Neural progenitor cell (in vitro differentiated cells): Measurements from ENCODE around the gene ACVR1C. TPM values are rescaled to one million over a fixed set of nuclear protein-coding genes. Genes with fewer than 3 reads are reported as not detected.
A peak's percentile ranks its signal among the peaks of the same experiment; 100 is the strongest.

Experiments used
- DNase-seq: peaks from one replicate; pipeline ENCODE4 v3.0.0-alpha.2; 2016; ENCODE audit warnings: low spot score
- H2AFZ ChIP-seq: fragments of 200-600 bp; sonication (generic); replicated peaks from 2 replicates; pipeline ENCODE4 v1.6.1; 2016; ENCODE audit warnings: antibody characterized with exemption
- H3F3A ChIP-seq: fragments of 200-600 bp; sonication (generic); 2 replicates; pipeline ENCODE4 v1.6.1; 2016; ENCODE audit warnings: antibody characterized with exemption, low read depth
- H3K27ac ChIP-seq: fragments of 200-600 bp; sonication (generic); 2 replicates; pipeline ENCODE4 v1.5.1; 2016; ENCODE audit warnings: mild to moderate bottlenecking
- H3K27me3 ChIP-seq: fragments of 200-600 bp; sonication (generic); 2 replicates; pipeline ENCODE4 v1.6.1; 2016; ENCODE audit warnings: mild to moderate bottlenecking, moderate library complexity
- H3K36me3 ChIP-seq: fragments of 200-600 bp; sonication (generic); 2 replicates; pipeline ENCODE4 v1.5.1; 2016
- H3K4me1 ChIP-seq: fragments of 200-600 bp; sonication (generic); 2 replicates; pipeline ENCODE4 v1.6.1; 2016; ENCODE audit warnings: mixed run types
- H3K4me2 ChIP-seq: fragments of 200-600 bp; sonication (generic); 2 replicates; pipeline ENCODE4 v1.6.1; 2016
- H3K4me3 ChIP-seq: fragments of 200-600 bp; sonication (generic); 2 replicates; pipeline ENCODE4 v1.5.1; 2016
- H3K79me2 ChIP-seq: fragments of 200-600 bp; sonication (generic); 2 replicates; pipeline ENCODE4 v1.6.1; 2016; ENCODE audit warnings: low read depth
- H3K9ac ChIP-seq: fragments of 200-600 bp; sonication (generic); 2 replicates; pipeline ENCODE4 v1.6.1; 2016
- H3K9me3 ChIP-seq: fragments of 200-600 bp; sonication (generic); 2 replicates; pipeline ENCODE4 v1.5.1; 2016; ENCODE audit warnings: low read depth
- H4K20me1 ChIP-seq: fragments of 200-600 bp; sonication (generic); 2 replicates; pipeline ENCODE4 v1.6.1; 2016; ENCODE audit warnings: low read depth
- H3K27ac Mint-ChIP-seq: 3 replicates; pipeline ENCODE4 v1.8.0; 2021; ENCODE audit warnings: mixed read lengths
- H3K27me3 Mint-ChIP-seq: 2 replicates; pipeline ENCODE4 v1.8.0; 2022; ENCODE audit warnings: low read depth, mild to moderate bottlenecking, inconsistent platforms, moderate library complexity, mixed read lengths; ENCODE audit not compliant: insufficient read depth
- H3K36me3 Mint-ChIP-seq: 3 replicates; pipeline ENCODE4 v1.8.0; 2021; ENCODE audit warnings: mixed read lengths
- H3K4me1 Mint-ChIP-seq: 3 replicates; pipeline ENCODE4 v1.8.0; 2021; ENCODE audit warnings: mixed read lengths
- H3K4me3 Mint-ChIP-seq: 3 replicates; pipeline ENCODE4 v1.8.0; 2021; ENCODE audit warnings: mild to moderate bottlenecking, moderate library complexity, mixed read lengths
- H3K9me3 Mint-ChIP-seq: 3 replicates; pipeline ENCODE4 v1.8.0; 2020; ENCODE audit warnings: mixed read lengths
- CTCF ChIP-seq: fragments of 200-600 bp; sonication (generic); IDR thresholded peaks from 2 replicates; pipeline ENCODE4 v1.5.1; 2017; ENCODE audit warnings: antibody characterized with exemption, mild to moderate bottlenecking
- EZH2 ChIP-seq: fragments of 200-600 bp; sonication (generic); IDR thresholded peaks from 2 replicates; pipeline ENCODE4 v1.6.1; 2017; ENCODE audit warnings: antibody characterized with exemption, mild to moderate bottlenecking, moderate library complexity
- EZH2phosphoT487 ChIP-seq: fragments of 200-600 bp; sonication (generic); IDR thresholded peaks from 2 replicates; pipeline ENCODE4 v1.6.1; 2017; ENCODE audit warnings: antibody characterized with exemption
- total RNA-seq: library from RNA; depleted of rRNA; stranded (reverse); fragments of >200 nt; gene quantifications from 2 replicates; pipeline ENCODE4 v1.2.3, GENCODE V29; 2015; ENCODE audit warnings: low replicate concordance

The ACVR1C gene
- 0.93 and 3.0 TPM in 2 replicates for total RNA-seq

- no peak within 1 kb of the TSS for H3K9ac ChIP-seq
Measured at GRCh38 chr2:157628477-157629415, at the start of gene ACVR1C. TSS of gene ACVR1C (minus strand) at chr2:157628864. CDS start at chr2:157628644, 220 bp downstream.

GRCh38 chr2:157677941-157678340 lies 49.3 kb upstream of the ACVR1C start:
- Histone ChIP-seq H3K4me3 (no peak overlapping the region), H3K9me3 (no peaks in the 10 kb centered on the region), H4K20me1 (no peaks in the 10 kb centered on the region), H3K4me2 (no peak overlapping the region), H2AFZ (no peak overlapping the region), H3F3A (no peaks in the 10 kb centered on the region), H3K27ac (no peak overlapping the region), H3K4me1 (no peaks in the 10 kb centered on the region), H3K79me2 (no peaks in the 10 kb centered on the region), H3K36me3 (no peaks in the 10 kb centered on the region), H3K27me3 (peaks cover 16% of the 10 kb centered on the region), H3K9ac (no peak overlapping the region)
- Mint-ChIP-seq H3K9me3 (no peaks in the 10 kb centered on the region), H3K4me1 (no peaks in the 10 kb centered on the region), H3K27ac (no peak overlapping the region), H3K27me3 (no peaks in the 10 kb centered on the region), H3K36me3 (no peaks in the 10 kb centered on the region), H3K4me3 (no peak overlapping the region)
- TF ChIP-seq EZH2phosphoT487 (no peak), CTCF (no peak), EZH2 (no peak)
- DNase-seq = no peak

More at GRCh38 chr2:157628477-157629415, at the start of gene ACVR1C:
- TF ChIP-seq EZH2phosphoT487 = no peak
- peak; percentile 81 for TF ChIP-seq CTCF
- peak; percentile 64 for TF ChIP-seq EZH2
- peaks cover 6% of the 10 kb centered on the region for H3F3A ChIP-seq
- H3K9me3 Mint-ChIP-seq = no peaks in the 10 kb centered on the region
- H3K4me3 Mint-ChIP-seq = peak within 1 kb of the TSS; percentile 93
- H3K4me3 ChIP-seq = peak within 1 kb of the TSS; percentile 70
- H3K27ac Mint-ChIP-seq = peak within 1 kb of the TSS; percentile 60
- H3K4me1 ChIP-seq = peaks cover 3% of the 10 kb centered on the region
- peak within 1 kb of the TSS; percentile 95 for H2AFZ ChIP-seq
- peaks cover 52% of the 10 kb centered on the region for H3K27me3 ChIP-seq
- H3K79me2 ChIP-seq = no peaks in the 10 kb centered on the region
- H3K4me1 Mint-ChIP-seq = peaks cover 8% of the 10 kb centered on the region
- H3K27me3 Mint-ChIP-seq = peaks cover 21% of the 10 kb centered on the region
- peak within 1 kb of the TSS; percentile 99 for H3K4me2 ChIP-seq
- no peaks in the 10 kb centered on the region for H4K20me1 ChIP-seq
- no peaks in the 10 kb centered on the region for H3K36me3 ChIP-seq
- no peaks in the 10 kb centered on the region for H3K9me3 ChIP-seq
- DNase-seq = peak; percentile 90
- no peaks in the 10 kb centered on the region for H3K36me3 Mint-ChIP-seq
- H3K27ac ChIP-seq = no peak within 1 kb of the TSS

GRCh38 chr2:157672129-157672528 lies 43.5 kb upstream of the ACVR1C start:
- H3K27ac ChIP-seq = no peak overlapping the region
- H3F3A ChIP-seq = no peaks in the 10 kb centered on the region
- H3K4me1 Mint-ChIP-seq = no peaks in the 10 kb centered on the region
- H3K79me2 ChIP-seq = no peaks in the 10 kb centered on the region
- TF ChIP-seq EZH2phosphoT487 (no peak), CTCF (no peak), EZH2 (no peak)
- no peak overlapping the region for H3K27ac Mint-ChIP-seq
- no peaks in the 10 kb centered on the region for H3K27me3 Mint-ChIP-seq
- H3K36me3 ChIP-seq = no peaks in the 10 kb centered on the region
- no peak overlapping the region for H3K9ac ChIP-seq
- DNase-seq = no peak
- H3K4me2 ChIP-seq = no peak overlapping the region
- no peak overlapping the region for H3K4me3 ChIP-seq
- no peak overlapping the region for H3K4me3 Mint-ChIP-seq
- no peak overlapping the region for H2AFZ ChIP-seq
- no peaks in the 10 kb centered on the region for H3K9me3 Mint-ChIP-seq
- no peaks in the 10 kb centered on the region for H4K20me1 ChIP-seq
- H3K36me3 Mint-ChIP-seq = no peaks in the 10 kb centered on the region
- no peaks in the 10 kb centered on the region for H3K9me3 ChIP-seq
- no peaks in the 10 kb centered on the region for H3K27me3 ChIP-seq
- no peaks in the 10 kb centered on the region for H3K4me1 ChIP-seq
